GDM1 (cell line): ENCODE results near the gene AXIN2.
"Not testable (repeated sequence)": the region's sequence is repeated elsewhere in the genome, so short reads cannot be mapped to it uniquely, and the experiment has no call there.

Experiments
- DNase-seq: peaks from one replicate; lab custom pipeline; 2025; lab: John Stamatoyannopoulos, UW

The AXIN2 gene

DNA sequence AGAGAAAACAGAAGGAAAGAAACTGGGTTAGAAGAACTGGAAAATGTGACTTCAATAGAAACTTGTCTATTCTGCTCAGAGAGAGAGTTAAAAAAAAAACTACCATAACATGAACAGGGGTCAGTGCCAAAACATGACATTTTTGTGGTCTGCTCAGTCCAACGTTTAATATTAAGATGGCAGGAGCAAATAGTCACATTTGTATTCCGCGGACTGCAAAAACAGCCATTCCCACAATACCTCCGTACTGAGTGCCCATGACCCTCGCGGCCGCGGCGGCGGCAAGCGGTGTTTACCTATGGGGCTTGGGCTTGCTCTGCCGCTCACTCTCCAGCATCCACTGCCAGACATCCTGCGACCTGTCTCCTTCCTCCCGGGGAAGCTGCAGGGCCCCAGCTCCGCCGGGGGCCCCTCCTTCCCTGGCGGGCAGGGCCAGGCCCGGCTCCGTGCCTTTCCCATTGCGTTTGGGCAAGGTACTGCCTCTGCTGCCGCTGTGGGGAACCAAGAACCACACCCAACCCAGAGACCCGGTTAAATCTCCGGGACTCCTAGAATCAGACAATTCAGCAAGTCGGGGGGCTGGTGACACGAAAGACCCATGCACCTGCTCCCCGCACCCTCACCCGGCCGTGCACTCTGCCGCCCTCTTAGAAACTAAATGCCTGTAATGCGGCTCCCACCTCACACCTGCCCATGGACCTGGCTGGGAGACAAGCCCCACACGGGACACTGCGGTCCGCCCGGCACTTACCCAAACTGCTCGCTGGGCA lies 24.7 kb downstream of the AXIN2 start:
- no peak for DNase-seq

DNA sequence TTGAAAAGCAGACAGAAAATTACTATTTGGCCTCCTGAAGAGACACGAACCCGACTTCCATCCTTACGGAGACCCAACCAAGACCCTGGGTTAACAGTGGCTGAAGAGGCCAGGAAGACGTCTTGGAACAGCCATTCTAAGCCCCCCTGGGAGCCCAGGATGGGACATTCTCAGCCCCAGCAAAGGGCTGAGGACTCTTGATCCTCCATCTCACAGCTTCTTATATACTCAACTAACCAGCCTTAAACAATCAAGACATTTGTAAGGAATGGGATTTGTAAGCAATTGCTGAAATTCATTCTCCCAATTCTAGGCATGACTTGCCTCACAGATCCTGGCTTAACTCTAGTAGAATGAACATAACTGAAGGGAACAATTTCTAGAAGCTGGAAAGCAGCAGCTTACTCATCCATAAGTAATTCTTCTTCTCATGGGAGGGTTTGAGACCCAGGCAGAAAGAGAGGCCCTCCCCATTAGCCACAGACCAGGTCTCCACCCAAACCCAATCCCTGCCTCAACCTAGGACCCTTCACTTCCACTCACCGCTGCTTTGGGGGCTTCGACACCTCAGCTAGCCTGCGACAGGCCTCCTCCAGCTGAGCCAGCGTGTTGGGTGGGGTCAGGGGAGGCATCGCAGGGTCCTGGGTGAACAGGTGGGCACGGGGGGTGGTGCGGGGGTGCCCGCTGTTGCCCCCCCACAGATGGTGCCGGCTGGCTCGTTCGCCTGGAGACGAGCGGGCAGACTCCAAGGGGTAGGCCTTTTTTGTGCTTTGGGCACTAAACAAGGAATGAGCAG lies 25.5 kb downstream of the AXIN2 start:
- no peak for DNase-seq

DNA sequence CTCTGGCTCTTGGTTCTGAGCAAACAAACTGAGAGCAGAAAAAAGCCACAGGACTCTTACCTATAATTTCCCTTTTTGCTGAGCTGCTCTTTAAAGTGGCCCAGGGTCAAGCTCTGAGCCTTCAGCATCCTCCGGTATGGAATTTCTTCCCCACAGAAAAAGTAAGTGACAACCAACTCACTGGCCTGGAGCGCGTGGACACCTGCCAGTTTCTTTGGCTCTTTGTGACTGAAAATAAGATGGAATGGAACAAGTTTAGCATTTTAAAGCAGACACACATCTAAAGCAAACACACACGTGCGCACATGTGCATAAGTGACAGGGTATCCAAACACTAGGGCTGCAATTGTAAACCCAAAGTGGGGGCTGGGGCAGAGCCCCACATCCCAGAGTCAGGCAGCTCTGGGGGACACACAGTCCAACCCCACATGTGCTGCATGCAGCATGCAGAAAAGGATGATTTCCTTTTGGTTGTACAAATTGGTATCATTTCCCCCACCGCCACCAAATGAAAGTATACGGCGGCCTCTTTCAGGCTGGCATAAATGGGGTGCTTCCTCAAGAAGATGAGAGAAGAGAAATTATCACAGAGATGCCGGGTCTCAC lies 27.5 kb downstream of the AXIN2 start:
- no peak for DNase-seq

DNA sequence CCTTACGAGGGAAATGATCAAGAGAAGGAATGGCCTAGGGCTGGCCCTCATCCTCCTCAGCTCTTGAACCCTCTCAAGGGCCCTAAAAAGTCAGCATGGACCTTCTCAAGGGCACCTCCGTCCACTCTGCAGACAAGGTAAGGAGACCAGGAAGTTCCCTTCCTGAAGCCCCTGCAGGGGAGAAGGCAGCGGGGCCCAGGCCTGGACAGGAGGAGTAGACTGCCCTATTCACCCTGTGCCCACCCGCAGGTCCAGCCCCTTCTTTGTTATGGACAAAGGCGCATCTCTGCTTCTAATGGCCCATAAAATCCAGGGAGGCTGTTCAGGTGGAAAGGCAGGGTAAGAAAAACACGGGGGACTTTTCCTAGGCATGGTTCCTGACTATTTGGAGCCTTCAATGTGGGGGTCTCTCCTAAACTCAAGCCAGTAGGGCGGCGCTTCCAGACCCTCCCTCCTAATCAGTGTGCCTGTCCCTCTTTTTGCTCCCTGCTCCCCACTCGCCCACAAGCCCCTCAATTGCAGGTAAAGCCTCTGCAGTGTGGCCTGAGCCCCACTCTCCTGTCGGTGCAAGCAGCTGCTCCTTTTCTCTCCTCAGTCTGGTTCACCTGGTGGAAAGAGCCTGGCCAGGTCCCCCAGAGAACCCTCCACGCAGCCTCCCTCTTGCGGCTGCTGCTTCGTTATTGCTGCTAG lies 28.2 kb downstream of the AXIN2 start:
- DNase-seq, result no peak

DNA sequence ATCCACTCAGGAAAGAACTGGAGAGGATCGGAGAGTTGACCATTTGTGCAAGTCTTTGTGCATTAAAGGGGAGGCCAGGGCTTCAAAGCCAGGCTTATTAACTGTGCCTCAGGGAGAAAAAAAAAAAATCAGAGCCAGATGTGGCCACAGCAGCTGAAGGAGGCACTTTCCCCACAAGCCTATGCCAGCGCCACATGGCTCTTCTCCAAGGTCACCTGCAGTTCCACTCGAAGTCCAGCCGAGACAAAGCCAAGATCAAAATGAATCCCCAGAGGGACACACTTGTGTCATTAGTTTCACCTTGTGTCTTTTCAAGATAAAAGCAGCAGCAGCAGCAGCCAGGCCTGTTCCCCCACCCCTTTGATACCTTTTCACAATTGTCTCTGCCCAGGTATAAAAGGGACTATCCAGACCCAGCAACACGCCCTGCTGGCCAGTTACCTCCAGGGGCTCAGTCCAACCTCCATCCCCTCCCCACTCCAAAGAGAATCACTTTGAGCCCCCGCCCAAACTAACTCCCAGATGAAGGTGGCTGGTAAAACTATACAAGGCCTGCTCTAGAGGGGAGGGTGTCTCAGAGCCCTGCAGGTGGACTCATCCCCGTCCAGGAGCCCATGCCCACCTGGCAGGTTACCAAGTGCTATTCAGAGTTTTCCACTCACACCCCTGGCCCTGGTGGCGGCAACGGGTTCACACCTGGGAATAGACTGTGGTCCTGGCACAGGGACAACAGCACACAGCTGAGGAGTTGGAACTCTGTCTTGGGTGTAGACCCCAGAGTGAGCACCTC lies 29.2 kb downstream of the AXIN2 start:
- DNase-seq, result no peak

DNA sequence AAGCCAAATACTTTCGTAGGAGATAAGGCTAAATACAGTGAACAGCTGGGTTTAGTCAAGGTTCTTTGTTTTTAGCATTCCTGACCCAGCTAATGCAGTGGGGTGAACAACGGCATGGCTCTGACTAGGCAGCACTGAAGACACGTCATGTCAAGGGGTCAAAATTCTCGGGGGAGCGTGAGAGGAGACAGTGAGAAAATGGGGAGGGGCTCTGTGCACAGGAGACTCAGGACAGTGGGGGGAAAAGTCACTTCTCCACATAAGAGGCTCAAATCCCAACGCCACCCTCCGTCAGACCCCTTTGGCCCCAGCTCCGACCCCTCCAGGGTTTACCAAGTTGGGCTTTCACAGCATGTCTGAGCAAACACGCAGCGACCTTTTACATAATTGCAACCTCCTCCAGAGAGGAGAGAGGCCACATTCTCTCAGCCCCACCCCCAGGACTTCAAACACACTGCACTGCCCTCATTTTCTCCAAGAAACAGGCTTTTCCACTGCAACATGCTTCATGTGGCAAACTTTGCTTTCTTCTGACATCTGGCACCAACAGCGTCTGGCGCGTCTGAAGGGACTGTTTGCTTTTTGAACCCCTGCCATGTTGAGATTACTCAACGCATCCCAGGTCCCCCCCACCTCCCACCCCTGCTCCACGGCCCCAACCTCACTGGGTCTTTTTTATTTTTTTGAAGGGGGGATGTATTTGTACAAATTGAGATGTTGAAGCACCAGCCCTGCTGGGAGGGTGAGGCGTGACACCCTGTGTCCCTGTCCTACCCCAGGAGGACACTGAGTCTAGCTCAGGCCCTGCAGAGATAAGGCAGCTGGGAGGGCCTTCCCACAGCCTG lies 30.0 kb downstream of the AXIN2 start:
- no peak for DNase-seq

DNA sequence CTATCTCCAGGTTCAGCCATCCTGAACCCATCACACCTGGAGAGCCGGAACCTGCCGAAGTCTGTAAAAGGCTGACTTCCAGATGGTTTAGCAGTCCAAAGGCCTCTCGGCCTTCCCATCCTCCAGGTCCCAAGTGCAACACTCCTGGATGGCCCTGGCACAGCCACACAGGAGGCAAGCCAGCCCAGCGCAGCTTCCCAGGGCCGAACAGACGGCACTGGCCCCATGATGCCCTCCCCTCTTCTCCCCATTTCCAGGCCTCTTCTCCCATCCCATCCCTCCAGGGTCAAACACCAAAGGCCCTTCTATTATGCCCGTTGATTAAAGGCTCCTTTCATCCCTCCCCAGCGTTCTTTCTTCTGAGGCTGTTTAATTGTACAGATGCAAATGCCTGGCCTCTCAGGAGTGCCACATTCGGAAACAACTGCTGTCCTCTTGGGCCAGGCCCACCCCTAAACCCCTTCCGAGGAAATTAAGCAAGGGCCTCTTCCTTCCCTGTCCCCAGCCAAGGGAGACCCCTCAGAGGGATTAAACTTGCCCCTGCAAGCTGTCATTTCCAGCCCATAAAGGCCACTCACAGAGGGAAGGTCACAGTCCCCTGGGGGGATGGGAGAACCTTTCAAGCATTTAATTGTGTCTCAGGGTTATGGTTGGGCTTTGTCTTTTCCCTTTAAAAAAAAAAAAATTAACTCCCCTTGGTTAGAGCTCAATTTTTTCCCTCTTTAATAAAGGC lies 30.8 kb downstream of the AXIN2 start:
- no peak for DNase-seq

DNA sequence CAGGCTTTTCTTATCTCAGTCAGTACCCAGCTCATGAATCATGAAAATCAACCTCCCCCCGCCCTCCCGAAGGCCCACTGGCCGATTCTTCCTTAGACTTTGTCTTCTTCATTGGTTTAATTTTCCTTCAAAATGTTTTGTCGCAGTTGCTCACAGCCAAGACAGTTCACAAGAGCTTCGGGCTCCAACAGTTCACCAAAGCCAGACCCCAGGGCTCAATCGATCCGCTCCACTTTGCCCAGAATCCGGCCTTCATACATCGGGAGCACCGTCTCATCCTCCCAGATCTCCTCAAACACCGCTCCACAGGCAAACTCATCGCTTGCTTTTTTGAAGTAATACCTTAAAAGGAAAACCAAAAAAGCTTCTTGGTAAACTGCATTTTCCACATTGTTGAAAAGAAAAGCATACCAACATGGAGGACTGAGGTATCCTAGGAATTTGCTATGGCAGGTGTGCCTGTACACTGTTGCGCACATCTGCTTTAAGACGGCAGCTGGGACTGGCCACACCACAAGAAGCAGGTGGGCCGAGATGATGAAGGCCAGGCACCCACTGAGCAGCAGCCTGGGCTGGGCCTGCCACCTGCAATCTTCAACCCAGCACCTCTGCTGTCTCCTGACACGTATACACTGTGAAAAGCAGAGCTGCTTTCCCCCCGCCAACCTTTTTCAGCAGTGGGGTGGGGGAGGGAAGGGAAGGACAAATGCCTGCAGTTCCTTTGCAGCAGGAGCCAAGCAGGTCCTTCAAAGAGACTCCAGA lies 31.5 kb downstream of the AXIN2 start:
- no peak for DNase-seq

DNA sequence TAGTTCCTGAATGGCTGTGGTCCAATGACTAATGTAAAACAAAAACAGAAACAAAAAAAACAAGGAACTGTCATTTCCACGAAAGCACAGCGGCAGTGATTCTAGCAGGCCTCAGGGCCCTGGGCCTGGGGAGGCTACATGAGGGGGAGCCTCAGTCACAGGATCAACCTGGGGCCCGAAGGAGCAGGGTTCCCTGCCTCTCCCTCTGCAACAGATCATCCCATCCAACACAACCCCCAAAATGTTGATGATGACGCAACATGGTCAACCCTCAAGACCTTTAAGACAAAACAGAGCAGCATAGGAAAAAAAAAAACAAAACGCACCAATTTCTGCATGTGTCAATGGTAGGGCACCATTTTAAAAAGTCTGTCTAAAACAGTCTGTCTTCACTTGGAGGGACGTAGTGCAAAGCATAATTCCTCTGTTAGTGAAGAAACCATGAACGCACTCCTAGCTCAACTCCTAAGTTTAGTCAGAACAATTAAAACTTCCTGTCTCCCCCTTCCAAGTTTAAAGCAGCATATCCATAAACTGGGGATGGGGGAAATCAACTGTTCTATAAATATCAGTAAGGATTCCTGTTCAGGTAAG lies 32.3 kb downstream of the AXIN2 start:
- DNase-seq, result no peak

DNA sequence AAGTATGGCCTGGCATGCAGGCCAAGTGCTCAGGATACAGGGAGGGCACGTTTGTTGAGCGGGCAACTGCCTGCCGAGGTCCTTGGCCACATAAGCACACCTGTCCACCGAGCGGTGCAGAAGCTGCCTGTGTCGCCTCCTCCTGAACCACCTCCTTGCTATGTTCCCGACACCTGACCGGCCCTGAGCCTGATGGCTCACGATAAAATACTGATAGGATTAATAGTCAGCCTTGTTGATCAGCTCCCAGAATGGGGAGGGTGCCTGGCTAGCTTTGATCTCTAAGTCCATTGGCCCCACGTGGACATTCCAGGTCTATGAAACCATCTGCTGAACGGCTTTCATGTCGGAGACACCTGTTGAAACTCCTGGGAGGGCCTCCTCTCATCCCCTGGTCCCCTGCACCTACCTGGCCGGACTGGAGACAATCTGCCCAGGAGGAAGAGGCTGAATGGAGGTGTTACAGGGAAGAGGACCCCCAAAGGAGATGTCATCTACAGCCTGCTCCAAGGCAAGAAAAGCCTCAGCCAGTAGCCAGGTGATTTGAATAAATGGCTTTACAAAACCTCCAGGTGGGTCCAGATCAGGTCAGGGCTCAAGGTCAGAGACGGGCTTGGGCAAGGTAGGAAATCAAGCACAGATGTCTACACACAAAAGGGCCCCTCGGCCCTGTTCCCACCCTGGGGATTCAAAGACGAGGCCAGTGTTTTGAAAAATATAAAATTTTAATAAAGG lies 33.4 kb downstream of the AXIN2 start:
- no peak for DNase-seq

DNA sequence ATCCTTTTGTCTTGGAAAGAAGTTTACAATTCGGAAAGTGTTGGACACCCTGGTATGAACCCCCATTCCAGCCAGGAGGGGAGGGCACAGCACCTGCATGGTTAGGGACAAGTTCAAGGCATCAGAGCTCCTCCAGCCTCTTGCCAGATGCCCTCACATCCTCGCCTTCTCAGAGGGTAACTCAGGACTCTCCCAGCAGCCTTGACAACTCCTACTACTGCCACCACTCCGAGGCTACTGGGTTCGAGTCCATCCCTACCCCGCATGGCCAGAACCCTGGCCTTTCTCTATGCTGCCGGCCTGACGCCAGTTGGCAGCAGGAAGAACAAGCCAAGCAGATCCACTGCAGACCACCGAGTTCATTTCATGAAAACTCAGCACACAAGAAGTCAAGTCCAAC lies 34.1 kb downstream of the AXIN2 start:
- no peak for DNase-seq

DNA sequence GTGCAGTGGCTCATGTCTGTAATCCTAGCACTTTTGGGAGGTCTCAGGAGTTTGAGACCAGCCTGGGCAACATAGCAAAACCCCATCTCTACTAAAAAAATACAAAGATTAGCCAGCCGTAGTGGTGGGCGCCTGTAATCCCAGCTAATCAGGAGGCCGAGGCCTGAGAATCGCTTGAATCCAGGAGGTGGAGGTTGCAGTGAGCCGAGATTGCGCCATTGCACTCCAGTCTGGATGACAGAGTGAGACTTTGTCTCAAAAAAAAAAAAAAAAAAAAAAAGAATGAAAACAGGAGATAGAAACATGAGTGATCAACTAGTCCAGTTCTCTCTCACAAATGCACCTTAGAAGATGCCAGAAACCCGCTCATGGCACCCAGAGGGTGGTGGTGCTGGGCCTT lies 34.6 kb downstream of the AXIN2 start:
- not testable (repeated sequence) for DNase-seq

DNA sequence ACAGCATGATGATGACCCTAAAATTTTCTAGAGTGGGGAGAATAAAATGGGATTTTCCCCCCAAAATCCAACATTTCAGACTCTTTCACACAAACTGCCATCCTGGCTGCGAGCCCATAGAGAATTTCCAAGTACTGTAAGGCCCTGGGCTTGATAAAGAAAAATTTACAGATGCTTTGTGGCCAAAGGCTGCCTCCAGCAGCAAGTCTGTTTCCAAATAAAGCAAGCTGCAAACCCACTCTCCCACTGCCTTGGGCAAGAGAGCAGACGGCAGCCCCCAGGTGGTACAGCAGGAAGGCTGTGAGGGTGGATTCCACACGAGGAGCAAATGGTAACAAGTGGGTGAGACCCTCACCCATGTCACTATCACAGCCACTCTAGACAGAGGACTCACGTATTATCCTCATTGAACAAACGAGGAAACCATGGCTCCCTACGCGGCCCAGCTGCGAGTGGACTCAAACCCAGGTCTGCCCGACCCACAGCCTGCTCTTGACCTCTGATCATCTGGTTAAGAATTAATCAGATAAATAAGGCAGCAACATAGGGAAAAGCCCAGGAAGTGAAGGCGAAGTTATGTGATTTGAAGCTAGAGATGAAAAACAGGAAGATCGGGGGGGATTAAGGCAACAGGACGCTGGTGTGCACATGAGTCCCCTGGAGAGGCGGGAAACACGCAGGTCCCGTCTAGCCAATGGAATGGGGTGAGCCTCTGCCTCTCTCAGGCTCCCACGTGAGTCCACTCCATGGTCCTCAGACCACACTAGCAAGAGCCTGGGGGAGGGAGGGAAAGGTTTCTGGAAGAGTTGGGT lies 37.4 kb downstream of the AXIN2 start:
- DNase-seq, result no peak

DNA sequence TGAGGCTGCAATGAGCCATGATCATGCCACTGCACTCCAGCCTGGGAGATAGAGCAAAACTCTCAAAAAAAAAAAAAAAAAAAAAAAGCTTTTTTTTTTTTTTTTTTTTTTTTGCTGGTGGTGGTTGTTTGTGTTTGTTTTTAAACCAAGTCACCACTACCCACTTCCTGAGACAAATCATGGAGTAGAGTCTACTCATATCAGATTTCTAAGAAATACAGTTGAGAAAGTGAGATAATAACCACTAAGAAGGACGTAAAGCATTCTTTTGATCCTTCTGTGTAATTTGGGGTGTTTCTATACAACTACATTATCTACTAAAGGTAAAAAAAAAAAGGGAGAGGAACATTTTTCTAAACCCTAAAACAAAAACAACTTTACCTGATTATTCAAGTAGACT lies 38.0 kb downstream of the AXIN2 start:
- no peak for DNase-seq

DNA sequence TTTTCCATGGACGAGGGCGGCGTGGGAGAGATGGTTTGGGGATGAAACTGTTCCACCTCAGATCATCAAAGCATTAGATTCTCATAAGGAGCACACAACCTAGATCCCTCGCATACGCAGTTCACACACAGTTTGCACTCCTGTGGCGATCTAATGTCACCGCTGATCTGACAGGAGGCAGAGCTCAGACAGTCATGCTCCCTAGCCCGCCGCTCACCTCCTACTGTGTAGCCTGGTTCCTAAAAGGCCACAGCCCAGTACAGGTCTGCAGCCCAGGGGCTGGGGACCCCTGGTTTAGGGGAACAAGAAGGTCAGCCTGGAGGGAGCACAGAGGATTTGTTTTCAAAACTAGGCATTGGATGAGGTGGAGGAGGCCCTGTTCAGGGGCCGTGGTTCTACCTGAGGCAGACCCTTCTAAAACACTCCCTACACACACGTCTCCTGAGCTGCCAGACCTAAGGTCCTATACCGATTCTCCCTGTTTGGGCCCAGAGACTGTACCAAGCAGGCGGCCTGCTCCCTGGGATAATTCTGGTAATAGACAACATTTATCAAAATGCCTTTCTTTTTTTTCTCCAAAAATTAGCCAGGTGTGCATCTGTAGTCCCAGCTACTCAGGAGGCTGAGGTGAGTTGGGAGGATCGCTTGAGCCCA lies 38.6 kb downstream of the AXIN2 start:
- DNase-seq, result no peak

DNA sequence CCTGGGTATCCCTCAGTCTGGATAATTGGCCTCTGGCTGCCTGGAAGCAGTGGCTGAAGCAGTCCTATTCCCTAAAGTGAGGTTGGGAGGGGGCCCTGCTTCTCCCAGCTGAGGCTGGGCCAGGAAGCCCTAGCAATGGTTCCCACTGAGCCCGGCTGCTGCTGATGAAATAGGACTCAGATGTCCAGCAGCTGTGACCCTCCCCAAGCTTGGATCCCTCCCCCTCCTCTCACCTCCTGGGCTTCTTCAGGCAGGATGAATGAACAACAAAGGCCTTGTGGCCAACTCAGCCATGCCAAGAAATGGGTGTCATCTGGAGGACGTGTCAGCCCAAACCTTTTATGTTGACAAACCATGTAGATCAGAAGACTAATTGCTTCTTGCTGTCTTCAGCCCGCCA lies 42.0 kb downstream of the AXIN2 start:
- DNase-seq, result no peak

DNA sequence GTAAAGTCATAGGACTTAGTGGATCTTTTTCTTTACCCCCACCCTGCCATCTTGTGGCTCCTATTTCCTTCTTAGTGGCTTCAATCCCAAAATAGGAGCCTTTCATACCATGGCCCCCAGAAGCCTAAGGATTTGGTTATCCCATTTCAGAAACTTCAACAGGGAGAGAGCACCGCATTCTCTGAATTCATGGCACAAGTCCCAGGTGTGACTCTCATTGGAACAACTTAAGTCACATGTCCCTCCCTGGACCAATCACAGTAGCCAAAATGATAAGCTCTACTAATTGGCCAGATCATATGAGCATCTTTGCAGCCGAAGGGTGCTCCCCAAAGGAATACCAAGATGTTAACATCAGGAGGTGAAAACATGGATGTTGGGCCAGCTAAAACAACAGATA lies 43.2 kb downstream of the AXIN2 start:
- no peak for DNase-seq
